Thyroid gland (tissue), 4 donors: ENCODE data around the gene SPECC1. TPM values are rescaled to one million over a fixed set of nuclear protein-coding genes. Genes with fewer than 3 reads are reported as not detected.

ENCODE experiments used
- DNase-seq, 2 donors: peaks; one replicate each; pipeline ENCODE4 v3.0.0-alpha.2; 2019
- H3K27ac ChIP-seq, 3 donors: fragments of 200-600 bp; sonication (generic); 1 replicate in 2 of 3; 2 replicates in 1 of 3; pipeline ENCODE4 v1.5.1; 2016 to 2019; ENCODE audit warnings: mild to moderate bottlenecking in 1 of 3, moderate library complexity in 1 of 3
- H3K27me3 ChIP-seq: fragments of 200-600 bp; sonication (generic); one replicate; pipeline ENCODE4 v1.5.1; 2019
- H3K36me3 ChIP-seq, 2 donors: fragments of 200-600 bp; sonication (generic); one replicate each; pipeline ENCODE4 v1.5.1; 2016 to 2019
- H3K4me1 ChIP-seq, 2 donors: fragments of 200-600 bp; sonication (generic); one replicate each; pipeline ENCODE4 v1.5.1; 2017 to 2019
- H3K4me3 ChIP-seq, 3 donors: fragments of 200-600 bp; sonication (generic); replicated peaks in 1 of 3; 1 replicate in 2 of 3; 2 replicates in 1 of 3; pipeline ENCODE4 v1.5.1; 2016; ENCODE audit warnings: mild to moderate bottlenecking in 1 of 3
- H3K9me3 ChIP-seq: fragments of 200-600 bp; sonication (generic); one replicate; pipeline ENCODE4 v1.5.1; 2017
- POLR2A ChIP-seq, 2 donors: fragments of 450-650 bp; IDR thresholded peaks; one replicate each; pipeline ENCODE4 v1.6.1; 2017; ENCODE audit warnings: antibody characterized with exemption in 2 of 2, mild to moderate bottlenecking in 2 of 2, moderate library complexity in 1 of 2
- WGBS, 2 donors: methylation state at CpG; one replicate each; pipeline ENCODE4 v1.1.5; 2017; 5-methylcytosine and 5-hydroxymethylcytosine counted together
- intact Hi-C: fragments of 100-400 bp; cut with DNase I; formaldehyde crosslinking; loops from one replicate; pipeline ENCODE4 v1.15.1; 2023
- total RNA-seq, 4 donors: library from RNA; depleted of rRNA; stranded (reverse); fragments of >200 nt; gene quantifications; one replicate each; pipeline ENCODE4 v1.2.3, GENCODE V29; 2016
- TF ChIP-seq, protein P1 (sequence below), 6 experiments: fragments of 200-600 bp in 3 of 6; fragments of 450-650 bp in 3 of 6; sonication (generic) in 3 of 6; IDR thresholded peaks; one replicate each; pipeline ENCODE4 v1.5.1; 2016 to 2019; ENCODE audit warnings: antibody characterized with exemption in 6 of 6, mild to moderate bottlenecking in 2 of 6, inconsistent platforms in 1 of 6, moderate library complexity in 1 of 6

Gene SPECC1
- total RNA-seq, 4 donors from 2014 or later = 19.8 to 41.5 (median 24.4) TPM

DNA sequence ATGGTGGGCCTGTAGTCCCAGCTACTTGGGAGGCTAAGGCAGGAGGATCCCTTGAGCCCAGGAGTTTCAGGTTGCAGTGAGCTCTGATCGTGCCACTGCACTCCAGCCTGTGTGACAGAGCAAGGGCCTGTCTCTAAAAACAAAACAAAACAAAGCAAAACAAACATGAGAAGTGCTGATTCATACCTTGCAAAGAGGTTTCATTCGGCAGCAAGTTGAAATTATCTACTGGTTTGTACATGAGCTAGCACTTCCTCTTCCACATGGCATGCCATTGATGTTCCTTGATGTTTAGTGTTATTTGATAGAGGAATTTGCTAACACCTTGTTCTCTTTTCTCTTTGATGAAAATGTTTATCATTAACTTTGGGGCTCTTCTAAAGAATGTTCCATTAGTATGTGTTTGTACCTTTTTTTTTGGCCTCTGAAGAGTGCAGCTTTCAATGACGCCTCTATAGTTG is 50.6 kb downstream of the SPECC1 start:
- intact Hi-C loops = no loop called here
- TF ChIP-seq, protein P1, sequence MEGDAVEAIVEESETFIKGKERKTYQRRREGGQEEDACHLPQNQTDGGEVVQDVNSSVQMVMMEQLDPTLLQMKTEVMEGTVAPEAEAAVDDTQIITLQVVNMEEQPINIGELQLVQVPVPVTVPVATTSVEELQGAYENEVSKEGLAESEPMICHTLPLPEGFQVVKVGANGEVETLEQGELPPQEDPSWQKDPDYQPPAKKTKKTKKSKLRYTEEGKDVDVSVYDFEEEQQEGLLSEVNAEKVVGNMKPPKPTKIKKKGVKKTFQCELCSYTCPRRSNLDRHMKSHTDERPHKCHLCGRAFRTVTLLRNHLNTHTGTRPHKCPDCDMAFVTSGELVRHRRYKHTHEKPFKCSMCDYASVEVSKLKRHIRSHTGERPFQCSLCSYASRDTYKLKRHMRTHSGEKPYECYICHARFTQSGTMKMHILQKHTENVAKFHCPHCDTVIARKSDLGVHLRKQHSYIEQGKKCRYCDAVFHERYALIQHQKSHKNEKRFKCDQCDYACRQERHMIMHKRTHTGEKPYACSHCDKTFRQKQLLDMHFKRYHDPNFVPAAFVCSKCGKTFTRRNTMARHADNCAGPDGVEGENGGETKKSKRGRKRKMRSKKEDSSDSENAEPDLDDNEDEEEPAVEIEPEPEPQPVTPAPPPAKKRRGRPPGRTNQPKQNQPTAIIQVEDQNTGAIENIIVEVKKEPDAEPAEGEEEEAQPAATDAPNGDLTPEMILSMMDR (IDR thresholded peaks at IDR 0.05) = no peak
- no peak for TF ChIP-seq POLR2A (IDR thresholded peaks at IDR 0.05)
- H3K27me3 ChIP-seq = no peaks in the 10 kb centered on the region
- H3K27ac ChIP-seq = no peak overlapping the region
- H3K4me1 ChIP-seq = peaks cover 20 to 28% of the 10 kb centered on the region in 2 donors
- peak; percentile 20 to 46 for DNase-seq
- 44% methylated on average over 3 of the region's 3 CpGs for WGBS, 2 donors
- no peak overlapping the region for H3K4me3 ChIP-seq
- H3K9me3 ChIP-seq = no peaks in the 10 kb centered on the region
- H3K36me3 ChIP-seq = no peaks in the 10 kb centered on the region

GRCh38 chr17:20063665-20064648 is 54.8 kb downstream of the SPECC1 start:
- WGBS, 2 donors = 57 to 60% methylated on average over 12 of the region's 12 CpGs
- DNase-seq = peak; percentile 46 to 61
- H3K27ac ChIP-seq = peak overlapping the region; percentile 69 to 87 (median 82)
- no peaks in the 10 kb centered on the region for H3K36me3 ChIP-seq
- no peak overlapping the region for H3K4me3 ChIP-seq
- H3K27me3 ChIP-seq = no peaks in the 10 kb centered on the region
- H3K9me3 ChIP-seq = no peaks in the 10 kb centered on the region
- H3K4me1 ChIP-seq = peaks cover 33 to 48% of the 10 kb centered on the region in 2 donors
- TF ChIP-seq POLR2A (IDR thresholded peaks at IDR 0.05) = peak in 1 of 2 donors; percentile 12
- TF ChIP-seq, protein P1 (IDR thresholded peaks at IDR 0.05) = no peak
- intact Hi-C loops = no loop called here

DNA sequence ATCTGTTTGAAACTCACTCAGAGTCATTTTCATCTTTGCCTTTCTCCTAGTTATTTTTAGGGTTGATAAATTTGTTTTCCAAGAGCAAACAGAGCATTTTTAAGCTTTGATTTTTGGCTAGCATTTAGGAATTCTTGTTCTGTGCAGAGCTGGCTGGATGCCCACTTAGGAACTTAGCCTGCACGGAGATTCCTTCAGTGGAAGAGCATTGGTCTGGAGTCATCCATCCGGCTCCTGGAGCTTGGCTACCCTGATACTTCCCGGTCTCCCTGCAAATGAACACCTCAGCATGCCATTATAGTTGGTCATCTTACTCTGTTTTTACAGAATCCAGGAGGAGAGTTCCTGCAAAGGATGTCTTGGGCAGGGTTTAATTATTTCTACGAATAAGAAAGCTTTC is 57.1 kb downstream of the SPECC1 start:
- Histone ChIP-seq H3K4me1 (peaks cover 30 to 39% of the 10 kb centered on the region in 2 donors), H3K27me3 (no peaks in the 10 kb centered on the region), H3K9me3 (no peaks in the 10 kb centered on the region), H3K36me3 (no peaks in the 10 kb centered on the region), H3K4me3 (no peak overlapping the region), H3K27ac (peak overlapping the region; percentile 69 to 87 (median 82))
- 12 to 27% methylated on average over 4 of the region's 4 CpGs for WGBS, 2 donors
- TF ChIP-seq, protein P1 (IDR thresholded peaks at IDR 0.05) = no peak
- DNase-seq = peak; percentile 84 to 93
- intact Hi-C loops = no loop called here

DNA sequence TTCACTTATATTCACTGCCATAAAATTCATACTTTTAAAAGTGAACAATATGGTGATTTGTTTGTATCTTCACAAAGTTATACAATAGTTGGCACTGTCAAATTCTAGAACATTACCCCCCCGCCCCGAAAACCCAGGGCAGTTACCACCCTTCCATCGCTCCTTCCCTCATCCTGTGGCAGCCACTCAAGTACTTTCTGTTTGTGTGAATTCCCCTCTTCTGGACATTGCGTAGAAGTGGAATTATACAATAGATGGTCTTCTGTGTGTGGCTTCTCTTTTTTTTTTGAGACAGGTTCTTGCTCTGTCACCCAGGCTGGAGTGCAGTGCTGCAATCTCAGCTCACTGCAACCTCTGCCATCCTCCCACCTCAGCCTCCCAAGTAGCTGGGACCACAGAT is 58.6 kb downstream of the SPECC1 start:
- TF ChIP-seq, protein P1 (IDR thresholded peaks at IDR 0.05) = no peak
- no peak for TF ChIP-seq POLR2A (IDR thresholded peaks at IDR 0.05)
- no peak overlapping the region for H3K27ac ChIP-seq
- intact Hi-C loops = no loop called here
- H3K9me3 ChIP-seq = no peaks in the 10 kb centered on the region
- DNase-seq = no peak
- H3K4me1 ChIP-seq = peaks cover 30 to 39% of the 10 kb centered on the region in 2 donors
- H3K36me3 ChIP-seq = no peaks in the 10 kb centered on the region
- no peaks in the 10 kb centered on the region for H3K27me3 ChIP-seq
- 88 to 97% methylated on average over 4 of the region's 4 CpGs for WGBS, 2 donors
- no peak overlapping the region for H3K4me3 ChIP-seq

DNA sequence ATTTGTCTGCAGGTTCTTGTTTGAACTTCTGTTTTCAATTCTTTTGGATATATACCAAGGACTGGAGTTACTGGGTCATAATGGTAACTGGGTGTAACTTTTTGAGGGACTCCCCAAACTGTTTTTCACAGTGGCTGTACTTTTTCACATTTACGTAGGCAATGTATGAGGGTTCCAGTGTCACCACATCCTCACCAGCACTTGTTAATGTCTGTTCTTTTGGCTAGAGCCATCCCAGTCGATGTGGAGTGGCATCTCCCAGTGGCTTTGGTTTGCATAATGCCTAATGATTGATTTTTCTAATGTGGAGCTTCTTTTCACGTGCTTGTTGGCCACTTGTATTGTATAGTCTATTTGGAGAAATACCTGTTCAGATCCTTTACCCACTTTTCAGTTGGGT is 59.3 kb downstream of the SPECC1 start:
- TF ChIP-seq, protein P1 (IDR thresholded peaks at IDR 0.05) = no peak
- no peak for TF ChIP-seq POLR2A (IDR thresholded peaks at IDR 0.05)
- H3K36me3 ChIP-seq = no peaks in the 10 kb centered on the region
- no peak overlapping the region for H3K27ac ChIP-seq
- no peaks in the 10 kb centered on the region for H3K9me3 ChIP-seq
- no peak for DNase-seq
- H3K4me1 ChIP-seq = peaks cover 27 to 33% of the 10 kb centered on the region in 2 donors
- no peak overlapping the region for H3K4me3 ChIP-seq
- H3K27me3 ChIP-seq = no peaks in the 10 kb centered on the region
- 88 to 92% methylated on average over 3 of the region's 3 CpGs for WGBS, 2 donors
- intact Hi-C loops = no loop called here
